Activated CD4-positive, alpha-beta T cell treated with anti-CD3 and anti-CD28 coated beads for 4 hours (primary cell): ENCODE measurements around the gene CLIP1.
"Not testable (repeated sequence)": the region's sequence is repeated elsewhere in the genome, so short reads cannot be mapped to it uniquely, and the experiment has no call there.

Experiments used
- DNase-seq, 2 donors: peaks; one replicate each; pipeline ENCODE4 v3.0.0-alpha.2; 2020

Gene CLIP1

GRCh38 chr12:122309564-122310121 is 112.8 kb downstream of the CLIP1 start:
- DNase-seq: no peak

- no peak for DNase-seq
These were observed 113.7 kb downstream of the CLIP1 start for GRCh38 chr12:122308811-122309210.

GRCh38 chr12:122306407-122306806 is 116.1 kb downstream of the CLIP1 start:
- DNase-seq: no peak

- DNase-seq: no peak
These were observed 117.5 kb downstream of the CLIP1 start for GRCh38 chr12:122304924-122305323.

- no peak for DNase-seq
These were observed 119.4 kb downstream of the CLIP1 start for GRCh38 chr12:122303068-122303467.

GRCh38 chr12:122298071-122298748 is 124.3 kb downstream of the CLIP1 start:
- DNase-seq: no peak

- no peak for DNase-seq
These were observed 125.0 kb downstream of the CLIP1 start for GRCh38 chr12:122297494-122297893.

GRCh38 chr12:122295877-122296276 is 126.6 kb downstream of the CLIP1 start:
- DNase-seq: no peak

- no peak for DNase-seq
These were observed 129.4 kb downstream of the CLIP1 start for GRCh38 chr12:122293081-122293480.

- no peak for DNase-seq
These were observed 131.0 kb downstream of the CLIP1 start for GRCh38 chr12:122291431-122291830.

GRCh38 chr12:122283680-122284079 is 138.8 kb downstream of the CLIP1 start:
- no peak for DNase-seq

- no peak for DNase-seq
These were observed 140.4 kb downstream of the CLIP1 start for GRCh38 chr12:122282061-122282460.

- DNase-seq: no peak
These were observed 146.2 kb downstream of the CLIP1 start for GRCh38 chr12:122276242-122276641.

GRCh38 chr12:122275459-122275858 is 147.0 kb downstream of the CLIP1 start:
- DNase-seq: no peak

GRCh38 chr12:122266230-122266901 is 156.1 kb downstream of the CLIP1 start, which contains the start of gene VPS33A:
Gene VPS33A (minus strand): TSS chr12:122266494. CDS start chr12:122266408, 86 bp downstream.
- DNase-seq: peak; percentile 89 to 92

- DNase-seq: peak in 1 of 2 donors; percentile 53
These were observed 156.6 kb downstream of the CLIP1 start for GRCh38 chr12:122265886-122266229.

- DNase-seq: no peak
These were observed 157.0 kb downstream of the CLIP1 start for GRCh38 chr12:122265476-122265875.

GRCh38 chr12:122260735-122261134 is 161.7 kb downstream of the CLIP1 start:
- DNase-seq: not testable (repeated sequence)

GRCh38 chr12:122258939-122259338 is 163.5 kb downstream of the CLIP1 start:
- not testable (repeated sequence) for DNase-seq

GRCh38 chr12:122258462-122258861 is 164.0 kb downstream of the CLIP1 start:
- DNase-seq: not testable (repeated sequence)

- no peak for DNase-seq
These were observed 171.9 kb downstream of the CLIP1 start for GRCh38 chr12:122250536-122250935.

- no peak for DNase-seq
These were observed 172.4 kb downstream of the CLIP1 start for GRCh38 chr12:122250047-122250446.

- DNase-seq: no peak
These were observed 176.9 kb downstream of the CLIP1 start for GRCh38 chr12:122245553-122245952.
